BE2C (cell line): ENCODE measurements around the gene AP2A2.

Experiments used
- DNase-seq: peaks from one replicate; pipeline ENCODE4 v3.0.0-alpha.2; 2020
- H3K27me3 ChIP-seq: fragments of 250-450 bp; sonication (Bioruptor Pico); 2 replicates; pipeline ENCODE4 v1.5.1; 2020; ENCODE audit warnings: mild to moderate bottlenecking
- H3K36me3 ChIP-seq: fragments of 250-450 bp; sonication (Bioruptor Pico); 2 replicates; pipeline ENCODE4 v1.5.1; 2020; ENCODE audit warnings: mild to moderate bottlenecking
- H3K4me1 ChIP-seq: fragments of 250-450 bp; sonication (Bioruptor Pico); 2 replicates; pipeline ENCODE4 v1.5.1; 2020
- H3K4me3 ChIP-seq: 2 replicates; pipeline ENCODE4 v1.5.1; 2011; ENCODE audit warnings: low read depth, low read length
- H3K9me3 ChIP-seq: fragments of 250-450 bp; sonication (Bioruptor Pico); 2 replicates; pipeline ENCODE4 v1.5.1; 2020
- CTCF ChIP-seq: IDR thresholded peaks from 2 replicates; pipeline ENCODE4 v1.5.1; 2012; ENCODE audit warnings: mild to moderate bottlenecking, low read depth, low read length

AP2A2 gene

GRCh38 chr11:999009-999408, 73.3 kb downstream of the AP2A2 start:
- no peak for TF ChIP-seq CTCF
- Histone ChIP-seq H3K36me3 (peaks cover 18% of the 10 kb centered on the region), H3K27me3 (no peaks in the 10 kb centered on the region), H3K4me1 (peaks cover 3% of the 10 kb centered on the region; the same call in 1 of the 2 replicates), H3K9me3 (no peaks in the 10 kb centered on the region), H3K4me3 (no peak overlapping the region)
- no peak for DNase-seq

GRCh38 chr11:1000357-1001278, 74.9 kb downstream of the AP2A2 start:
- DNase-seq = no peak

GRCh38 chr11:1001617-1002405, 76.1 kb downstream of the AP2A2 start:
- no peak for DNase-seq
- peaks cover 4% of the 10 kb centered on the region for H3K4me1 ChIP-seq
- no peaks in the 10 kb centered on the region for H3K9me3 ChIP-seq
- H3K27me3 ChIP-seq = no peaks in the 10 kb centered on the region
- peaks cover 9% of the 10 kb centered on the region; the same call in 1 of the 2 replicates for H3K36me3 ChIP-seq
- no peak for TF ChIP-seq CTCF
- H3K4me3 ChIP-seq = no peak overlapping the region

More at GRCh38 chr11:1000357-1001278, 74.9 kb downstream of the AP2A2 start:
- no peak overlapping the region for H3K4me3 ChIP-seq
- peaks cover 16% of the 10 kb centered on the region for H3K36me3 ChIP-seq
- H3K4me1 ChIP-seq = peaks cover 3% of the 10 kb centered on the region; the same call in 1 of the 2 replicates
- no peaks in the 10 kb centered on the region for H3K27me3 ChIP-seq
- no peaks in the 10 kb centered on the region for H3K9me3 ChIP-seq
- TF ChIP-seq CTCF = no peak

- DNase-seq = no peak
- Histone ChIP-seq H3K27me3 (no peaks in the 10 kb centered on the region), H3K9me3 (no peaks in the 10 kb centered on the region), H3K4me1 (peaks cover 4% of the 10 kb centered on the region), H3K36me3 (peaks cover 6% of the 10 kb centered on the region; the same call in 1 of the 2 replicates), H3K4me3 (no peak overlapping the region)
- TF ChIP-seq CTCF = no peak
These were observed 76.8 kb downstream of the AP2A2 start for GRCh38 chr11:1002406-1002984.

GRCh38 chr11:1003159-1003558, 77.5 kb downstream of the AP2A2 start:
- no peaks in the 10 kb centered on the region for H3K9me3 ChIP-seq
- peaks cover 6% of the 10 kb centered on the region; the same call in 1 of the 2 replicates for H3K36me3 ChIP-seq
- H3K4me3 ChIP-seq = no peak overlapping the region
- DNase-seq = no peak
- H3K27me3 ChIP-seq = no peaks in the 10 kb centered on the region
- peaks cover 4% of the 10 kb centered on the region for H3K4me1 ChIP-seq
- TF ChIP-seq CTCF = no peak
